Memory B cell (primary cell): ENCODE measurements around the gene CLK4.
A peak's percentile ranks its signal among the peaks of the same experiment; 100 is the strongest.

Source experiments
- ATAC-seq: fragments of 150-1000 bp; cut with Tn5 transposase; 2 replicates; pipeline ENCODE4 v1.10.0; 2021; ENCODE audit warnings: low read depth, mild to moderate bottlenecking, moderate library complexity
- DNase-seq, 2 donors: peaks; one replicate each; pipeline ENCODE4 v3.0.0; 2022; ENCODE audit warnings: low spot score in 2 of 2
- H3K27ac Mint-ChIP-seq: one replicate; pipeline ENCODE4 v1.8.0; 2022; ENCODE audit warnings: mild to moderate bottlenecking, moderate library complexity, mixed read lengths
- H3K27me3 Mint-ChIP-seq: one replicate; pipeline ENCODE4 v1.8.0; 2022; ENCODE audit warnings: mixed read lengths
- H3K36me3 Mint-ChIP-seq: one replicate; pipeline ENCODE4 v1.8.0; 2022; ENCODE audit warnings: mild to moderate bottlenecking, mixed read lengths
- H3K4me1 Mint-ChIP-seq: one replicate; pipeline ENCODE4 v1.8.0; 2022; ENCODE audit warnings: mixed read lengths
- H3K4me3 Mint-ChIP-seq: one replicate; pipeline ENCODE4 v1.8.0; 2022; ENCODE audit warnings: mild to moderate bottlenecking, moderate library complexity, mixed read lengths
- H3K9me3 Mint-ChIP-seq: one replicate; pipeline ENCODE4 v1.8.0; 2022; ENCODE audit warnings: mixed read lengths

Gene CLK4

DNA sequence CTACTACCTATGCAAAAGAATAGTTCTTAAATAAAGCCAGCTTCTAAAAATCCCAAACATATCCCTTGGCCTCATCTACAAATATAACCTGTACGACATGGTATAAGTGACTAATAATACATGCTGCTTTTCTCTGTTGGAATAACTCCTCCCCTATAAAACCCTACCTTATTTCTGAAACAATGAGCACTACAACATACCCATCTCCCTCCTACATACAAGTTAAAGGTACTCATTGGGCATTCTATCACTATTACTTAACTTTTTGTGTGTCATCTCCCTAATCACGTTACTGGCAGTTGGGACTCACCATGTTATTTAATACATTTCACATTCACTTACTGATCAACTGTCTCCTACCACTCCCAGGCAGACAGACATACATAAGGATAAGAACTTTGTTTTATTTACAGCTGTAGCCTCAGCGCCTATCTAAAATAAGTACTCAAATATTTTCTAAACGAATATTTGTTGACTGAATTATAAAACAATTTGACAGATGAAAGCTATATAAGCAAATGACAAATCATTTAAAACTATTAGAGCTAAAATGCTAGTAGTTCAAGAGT is 4.1 kb downstream of the CLK4 start:
- Mint-ChIP-seq H3K4me1 (peaks cover 25% of the 10 kb centered on the region), H3K27me3 (no peaks in the 10 kb centered on the region), H3K27ac (peak overlapping the region; percentile 3), H3K9me3 (peaks cover 1% of the 10 kb centered on the region), H3K4me3 (no peak overlapping the region), H3K36me3 (peaks cover 31% of the 10 kb centered on the region)
- DNase-seq (no peak), ATAC-seq (no peak)

DNA sequence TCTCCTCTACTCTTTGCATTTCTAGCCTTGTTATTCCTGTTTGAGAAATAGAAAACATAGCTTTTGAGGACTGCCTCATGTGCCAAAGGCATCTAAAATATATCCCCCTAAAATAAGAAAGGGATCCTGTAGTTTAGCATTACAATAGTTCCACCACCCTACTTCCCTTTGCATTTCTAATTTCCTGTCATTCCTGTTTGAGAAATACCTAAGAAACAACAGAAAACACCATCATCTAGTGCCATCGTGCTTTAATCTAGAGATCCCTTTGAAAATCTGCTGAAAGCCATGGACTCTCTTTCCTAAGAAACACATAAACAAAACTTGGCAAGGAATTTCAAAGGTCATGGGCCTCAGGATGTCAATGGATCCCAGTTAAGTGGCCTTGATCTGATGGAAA is 7.5 kb downstream of the CLK4 start:
- H3K27me3 Mint-ChIP-seq: no peaks in the 10 kb centered on the region
- peaks cover 40% of the 10 kb centered on the region for H3K36me3 Mint-ChIP-seq
- no peaks in the 10 kb centered on the region for H3K9me3 Mint-ChIP-seq
- DNase-seq (no peak), ATAC-seq (no peak)
- H3K4me1 Mint-ChIP-seq: peaks cover 20% of the 10 kb centered on the region
- H3K4me3 Mint-ChIP-seq: no peak overlapping the region
- peak overlapping the region; percentile 24 for H3K27ac Mint-ChIP-seq

DNA sequence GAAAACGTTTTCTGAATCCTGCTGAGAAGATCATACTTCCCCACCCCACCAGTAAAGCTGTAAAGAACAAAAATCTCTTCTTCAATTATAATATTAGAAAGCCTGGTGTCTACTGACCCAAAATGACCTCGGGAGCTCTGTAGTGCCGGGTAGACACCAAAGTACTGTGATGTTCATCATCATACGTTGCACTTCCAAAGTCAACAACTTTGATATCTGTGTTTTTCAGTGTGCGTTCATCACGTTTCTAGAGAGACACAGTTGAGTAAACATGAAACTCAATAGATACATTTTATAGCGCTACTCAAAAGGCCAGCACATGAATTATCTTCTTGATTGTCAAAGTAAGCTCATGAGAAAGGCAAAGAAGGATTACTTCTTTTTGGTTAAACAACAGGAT is 14.6 kb downstream of the CLK4 start:
- H3K4me1 Mint-ChIP-seq: peaks cover 5% of the 10 kb centered on the region
- H3K36me3 Mint-ChIP-seq: peaks cover 41% of the 10 kb centered on the region

DNA sequence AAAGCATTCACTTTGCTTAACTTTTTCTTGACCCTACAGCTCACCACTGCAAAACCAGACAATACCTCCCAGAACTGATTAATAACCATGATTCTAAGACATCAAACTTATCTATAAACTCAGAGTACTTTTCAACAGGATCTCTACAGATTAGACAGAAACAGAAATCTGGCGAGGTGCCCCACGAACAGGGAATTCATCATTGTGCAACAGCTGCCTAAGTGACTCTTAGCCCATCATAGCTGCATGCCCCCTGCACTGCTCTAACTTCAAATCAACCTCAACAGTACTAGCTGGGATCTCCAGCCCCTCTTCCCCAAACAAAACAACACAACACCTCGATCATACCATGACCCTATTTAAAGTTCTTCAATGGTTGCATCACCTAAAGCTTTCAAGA is 20.6 kb downstream of the CLK4 start:
- H3K27me3 Mint-ChIP-seq: no peaks in the 10 kb centered on the region
- DNase-seq: no peak
- no peaks in the 10 kb centered on the region for H3K9me3 Mint-ChIP-seq
- H3K4me1 Mint-ChIP-seq: no peaks in the 10 kb centered on the region
- peaks cover 33% of the 10 kb centered on the region for H3K36me3 Mint-ChIP-seq
- H3K27ac Mint-ChIP-seq: no peak overlapping the region
- no peak overlapping the region for H3K4me3 Mint-ChIP-seq
- ATAC-seq: no peak

More for the DNA sequence above, 14.6 kb downstream of the CLK4 start:
- Mint-ChIP-seq H3K9me3 (no peaks in the 10 kb centered on the region), H3K4me3 (no peak overlapping the region), H3K27me3 (no peaks in the 10 kb centered on the region), H3K27ac (peak overlapping the region; percentile 48)
- DNase-seq (no peak), ATAC-seq (no peak)

DNA sequence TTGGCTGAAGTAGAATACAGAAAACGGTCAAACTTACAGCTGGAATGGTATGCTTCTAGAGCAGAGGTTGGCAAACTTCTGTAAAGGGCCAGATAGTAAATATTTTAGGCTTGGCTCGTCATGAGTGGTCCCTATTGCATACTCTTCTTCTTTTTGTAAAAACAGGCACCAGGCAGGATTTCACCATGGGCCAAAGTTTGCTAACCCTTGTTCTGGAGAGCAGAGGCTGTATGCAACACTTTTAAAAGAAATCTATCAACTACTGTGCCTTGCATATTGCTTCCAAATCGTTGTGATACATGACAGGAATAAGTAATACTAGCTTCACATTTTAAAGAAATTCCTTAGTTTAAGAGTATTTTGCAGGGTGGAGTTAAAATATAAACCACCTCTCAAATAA is 21.1 kb downstream of the CLK4 start:
- Mint-ChIP-seq H3K4me3 (no peak overlapping the region), H3K27ac (no peak overlapping the region), H3K9me3 (no peaks in the 10 kb centered on the region), H3K36me3 (peaks cover 30% of the 10 kb centered on the region), H3K27me3 (no peaks in the 10 kb centered on the region), H3K4me1 (no peaks in the 10 kb centered on the region)
- no peak for ATAC-seq
- no peak for DNase-seq

DNA sequence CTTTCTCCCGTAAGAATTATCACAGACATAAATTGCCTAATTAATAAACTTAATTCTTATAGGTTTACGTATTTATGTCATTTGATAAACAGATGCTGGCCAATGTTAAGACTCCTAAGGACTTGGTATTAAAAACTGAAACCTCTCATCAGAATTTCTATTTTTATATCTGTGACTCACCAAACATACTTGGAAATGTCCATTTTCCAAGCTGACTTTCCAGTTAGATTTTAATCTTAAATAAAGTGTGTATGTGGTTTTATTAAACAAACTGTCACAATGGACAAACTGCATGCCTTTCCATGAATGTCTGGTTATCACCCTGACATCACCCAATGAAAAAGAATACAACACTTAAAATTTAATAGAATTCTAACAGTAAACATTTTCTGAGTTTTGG is 24.1 kb downstream of the CLK4 start:
- Mint-ChIP-seq H3K27me3 (no peaks in the 10 kb centered on the region), H3K27ac (no peak overlapping the region), H3K4me1 (no peaks in the 10 kb centered on the region), H3K9me3 (peaks cover 2% of the 10 kb centered on the region), H3K4me3 (no peak overlapping the region), H3K36me3 (peaks cover 30% of the 10 kb centered on the region)
- DNase-seq (no peak), ATAC-seq (no peak)

DNA sequence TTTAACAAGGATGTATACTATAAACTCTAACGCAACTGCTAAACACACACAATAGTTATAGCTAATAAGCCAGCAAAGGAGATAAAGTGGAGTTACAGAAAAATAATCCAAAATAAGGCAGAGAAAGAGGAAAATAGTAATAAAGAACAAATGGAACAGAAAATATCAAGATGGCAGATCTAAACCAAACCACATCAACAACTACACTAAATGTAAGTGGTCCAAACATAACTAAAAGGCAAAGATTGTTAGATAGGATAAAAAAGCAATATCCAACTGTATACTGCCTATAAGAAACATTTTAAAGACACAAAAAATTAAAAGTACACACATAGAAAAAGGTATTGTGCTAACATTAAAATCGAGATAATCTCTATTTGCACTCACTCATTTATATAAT is 31.1 kb downstream of the CLK4 start:
- ATAC-seq (no peak), DNase-seq (no peak)
- peaks cover 8% of the 10 kb centered on the region for H3K4me1 Mint-ChIP-seq
- peaks cover 16% of the 10 kb centered on the region for H3K9me3 Mint-ChIP-seq
- H3K36me3 Mint-ChIP-seq: peaks cover 27% of the 10 kb centered on the region
- no peak overlapping the region for H3K4me3 Mint-ChIP-seq
- H3K27ac Mint-ChIP-seq: no peak overlapping the region
- H3K27me3 Mint-ChIP-seq: peaks cover 11% of the 10 kb centered on the region

DNA sequence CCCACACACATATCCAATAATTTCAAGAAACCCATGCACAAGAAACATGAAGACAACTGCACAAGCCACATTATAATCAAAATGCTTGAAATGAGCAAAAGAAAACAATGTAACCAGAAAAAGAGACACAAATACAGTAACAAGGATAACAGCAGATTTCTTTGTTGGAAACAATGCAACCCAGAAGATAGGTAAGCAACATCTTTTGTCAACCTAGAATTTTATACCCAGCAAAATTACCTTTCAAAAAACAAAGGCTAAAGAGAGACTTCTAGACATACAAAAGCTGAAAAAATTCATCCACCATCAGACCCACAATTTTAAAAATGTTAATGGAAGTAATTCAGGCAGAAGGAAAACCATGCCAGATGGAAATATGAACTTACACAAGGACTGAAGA is 31.7 kb downstream of the CLK4 start:
- peaks cover 16% of the 10 kb centered on the region for H3K9me3 Mint-ChIP-seq
- H3K27ac Mint-ChIP-seq: no peak overlapping the region
- H3K27me3 Mint-ChIP-seq: peaks cover 13% of the 10 kb centered on the region

DNA sequence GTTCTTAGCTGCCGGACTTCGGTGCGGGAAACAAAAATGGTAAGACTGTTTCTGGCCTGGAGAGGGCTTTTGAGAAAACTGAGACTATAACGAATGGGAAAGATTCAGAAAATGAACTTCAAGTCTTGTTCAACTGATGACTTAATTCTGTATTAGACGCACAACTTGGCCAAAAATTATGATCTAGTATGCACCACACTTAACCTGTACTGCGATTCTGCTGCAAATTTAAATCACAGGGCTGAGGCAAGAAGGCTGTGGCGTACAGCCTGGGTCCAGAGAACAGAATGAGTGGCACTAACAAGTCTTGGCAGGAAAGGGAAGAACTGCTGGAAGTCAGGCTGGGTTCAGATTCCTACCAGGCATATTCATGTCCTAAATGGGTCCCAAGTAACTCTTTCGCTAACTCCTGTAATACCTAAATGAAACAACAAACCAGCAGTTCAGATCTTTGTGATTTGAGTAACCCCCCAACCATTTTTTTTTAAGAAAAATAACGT is 35.9 kb downstream of the CLK4 start:
- H3K27me3 Mint-ChIP-seq: peaks cover 19% of the 10 kb centered on the region
- peaks cover 12% of the 10 kb centered on the region for H3K4me1 Mint-ChIP-seq
- H3K27ac Mint-ChIP-seq: no peak overlapping the region
- H3K9me3 Mint-ChIP-seq: peaks cover 15% of the 10 kb centered on the region
- ATAC-seq: no peak
- peaks cover 20% of the 10 kb centered on the region for H3K36me3 Mint-ChIP-seq
- DNase-seq: no peak
- peak overlapping the region; percentile 81 for H3K4me3 Mint-ChIP-seq

More for the DNA sequence above, 31.7 kb downstream of the CLK4 start:
- ATAC-seq (no peak), DNase-seq (no peak)
- Mint-ChIP-seq H3K36me3 (peaks cover 25% of the 10 kb centered on the region), H3K4me3 (no peak overlapping the region), H3K4me1 (peaks cover 12% of the 10 kb centered on the region)

DNA sequence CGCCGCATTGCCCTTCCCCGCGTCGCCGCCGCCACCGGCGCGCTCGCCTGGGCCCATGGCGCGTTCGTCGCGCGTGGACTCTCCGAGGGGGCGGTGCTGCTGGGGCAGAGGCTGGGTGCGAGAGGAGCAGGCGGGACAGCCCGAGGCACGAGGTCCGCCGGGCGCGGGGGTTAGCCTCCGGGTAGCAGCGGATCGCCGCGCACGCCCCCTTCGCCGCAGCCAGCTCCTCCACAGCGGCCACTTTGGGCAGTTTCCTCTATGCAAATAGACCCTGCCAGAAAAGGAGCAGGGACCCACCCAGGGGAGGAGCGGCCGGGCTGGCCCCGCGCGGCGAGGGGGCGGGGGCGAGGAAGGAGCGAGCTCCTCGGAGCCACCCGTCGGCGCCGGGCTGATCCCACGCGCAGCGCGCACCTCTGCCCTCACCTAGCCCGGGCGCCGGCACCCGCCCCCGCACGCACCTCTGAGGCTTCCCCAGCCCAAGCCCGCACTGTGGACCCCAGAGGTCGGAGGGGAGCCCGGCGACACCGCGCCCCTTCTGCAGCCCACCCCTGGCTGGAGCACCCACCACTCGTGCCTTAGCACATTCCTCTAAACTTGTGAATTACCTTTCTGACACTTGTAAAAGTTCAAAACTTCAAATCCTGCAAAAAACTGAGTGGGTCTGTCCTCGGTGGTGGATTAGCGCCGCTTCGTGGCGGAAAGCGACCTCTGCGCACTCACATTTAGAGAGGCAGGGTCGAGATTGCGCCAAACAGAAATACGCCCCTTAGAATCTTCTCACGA is 36.5 kb downstream of the CLK4 start, which contains the start of gene COL23A1:
Gene COL23A1, minus strand, starts transcription at position 253 of the 783 bp plus-strand sequence.
- Mint-ChIP-seq H3K36me3 (peaks cover 17% of the 10 kb centered on the region), H3K27ac (no peak within 1 kb of the TSS), H3K4me3 (peak within 1 kb of the TSS; percentile 81), H3K9me3 (peaks cover 12% of the 10 kb centered on the region), H3K27me3 (peaks cover 19% of the 10 kb centered on the region), H3K4me1 (peaks cover 12% of the 10 kb centered on the region)
- ATAC-seq: peak; percentile 74
- DNase-seq: peak in 1 of 2 donors; percentile 27

DNA sequence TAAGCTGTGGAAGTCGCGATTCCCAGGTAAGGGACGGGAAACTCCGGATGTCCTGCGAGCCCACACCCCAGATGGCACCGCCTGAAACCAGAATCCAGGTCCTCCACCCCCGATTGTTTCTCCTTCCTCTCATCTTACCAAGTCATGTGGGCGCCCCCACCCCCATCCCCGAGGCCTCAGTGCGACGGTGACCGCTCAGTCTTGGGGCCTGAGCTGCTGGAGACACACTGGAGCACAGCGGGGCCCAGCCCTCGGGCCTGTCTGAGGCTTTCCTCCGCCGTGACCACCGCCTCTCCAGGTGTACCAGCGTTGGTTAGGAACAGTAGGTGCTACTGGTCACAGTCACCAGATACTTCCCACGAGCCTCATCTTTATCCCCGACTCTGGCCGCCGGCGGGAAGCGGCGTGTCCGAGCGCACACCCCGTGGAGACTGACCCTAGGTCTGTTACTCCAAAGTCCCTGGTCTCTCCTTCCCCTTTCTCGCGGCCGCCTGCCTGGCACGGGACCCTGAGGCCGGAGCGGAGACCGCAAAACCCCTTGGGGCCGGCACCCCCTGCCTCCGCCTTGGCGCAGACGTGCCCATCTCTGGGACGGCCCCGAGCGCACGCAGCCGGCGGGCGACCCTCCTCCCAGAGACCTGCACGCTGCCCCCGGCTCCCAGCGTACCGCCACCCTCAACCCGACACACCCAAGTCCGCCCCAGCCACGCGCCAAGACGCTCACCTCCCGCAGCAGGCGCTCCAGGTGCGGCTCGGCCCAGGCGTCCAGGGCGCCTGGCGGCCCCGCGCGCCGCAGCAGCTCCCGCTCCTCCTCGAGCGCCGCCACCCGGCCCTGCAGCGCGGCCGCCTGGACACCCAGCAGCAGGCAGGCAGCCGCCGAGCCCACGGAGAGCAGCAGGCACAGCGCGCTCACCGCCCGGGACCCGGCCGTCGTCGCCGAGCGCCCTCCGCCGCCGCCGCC is 37.4 kb downstream of the CLK4 start:
- peak; percentile 46 for ATAC-seq
- no peak for DNase-seq
- peak overlapping the region; percentile 44 for H3K4me3 Mint-ChIP-seq

DNA sequence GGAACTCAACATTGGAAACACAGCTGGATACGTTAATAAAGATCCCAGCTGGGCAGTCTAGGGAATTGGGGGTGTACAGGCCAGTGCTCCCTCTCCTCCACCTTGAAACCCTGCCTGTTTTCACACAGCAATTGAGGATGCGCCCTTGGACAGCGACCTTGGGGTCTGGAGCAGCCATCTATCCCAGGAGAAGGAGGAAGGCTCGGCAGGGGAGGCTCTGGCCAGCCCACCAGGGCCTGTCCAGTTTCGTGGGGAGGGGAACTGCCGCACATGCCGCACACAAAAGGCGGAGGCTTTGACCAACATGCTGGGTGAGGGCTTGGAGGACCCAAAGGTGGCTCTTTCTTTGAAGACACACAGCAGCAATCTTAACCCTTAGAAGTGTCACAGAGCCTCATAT is 38.1 kb downstream of the CLK4 start:
- Mint-ChIP-seq H3K36me3 (peaks cover 5% of the 10 kb centered on the region), H3K4me1 (peaks cover 12% of the 10 kb centered on the region), H3K27me3 (peaks cover 19% of the 10 kb centered on the region), H3K4me3 (peak overlapping the region; percentile 44), H3K27ac (no peak overlapping the region), H3K9me3 (no peaks in the 10 kb centered on the region)
- DNase-seq (no peak), ATAC-seq (no peak)

More for the DNA sequence above, 37.4 kb downstream of the CLK4 start:
- Mint-ChIP-seq H3K4me1 (peaks cover 12% of the 10 kb centered on the region), H3K27ac (no peak overlapping the region), H3K9me3 (peaks cover 4% of the 10 kb centered on the region), H3K36me3 (peaks cover 10% of the 10 kb centered on the region), H3K27me3 (peaks cover 19% of the 10 kb centered on the region)

DNA sequence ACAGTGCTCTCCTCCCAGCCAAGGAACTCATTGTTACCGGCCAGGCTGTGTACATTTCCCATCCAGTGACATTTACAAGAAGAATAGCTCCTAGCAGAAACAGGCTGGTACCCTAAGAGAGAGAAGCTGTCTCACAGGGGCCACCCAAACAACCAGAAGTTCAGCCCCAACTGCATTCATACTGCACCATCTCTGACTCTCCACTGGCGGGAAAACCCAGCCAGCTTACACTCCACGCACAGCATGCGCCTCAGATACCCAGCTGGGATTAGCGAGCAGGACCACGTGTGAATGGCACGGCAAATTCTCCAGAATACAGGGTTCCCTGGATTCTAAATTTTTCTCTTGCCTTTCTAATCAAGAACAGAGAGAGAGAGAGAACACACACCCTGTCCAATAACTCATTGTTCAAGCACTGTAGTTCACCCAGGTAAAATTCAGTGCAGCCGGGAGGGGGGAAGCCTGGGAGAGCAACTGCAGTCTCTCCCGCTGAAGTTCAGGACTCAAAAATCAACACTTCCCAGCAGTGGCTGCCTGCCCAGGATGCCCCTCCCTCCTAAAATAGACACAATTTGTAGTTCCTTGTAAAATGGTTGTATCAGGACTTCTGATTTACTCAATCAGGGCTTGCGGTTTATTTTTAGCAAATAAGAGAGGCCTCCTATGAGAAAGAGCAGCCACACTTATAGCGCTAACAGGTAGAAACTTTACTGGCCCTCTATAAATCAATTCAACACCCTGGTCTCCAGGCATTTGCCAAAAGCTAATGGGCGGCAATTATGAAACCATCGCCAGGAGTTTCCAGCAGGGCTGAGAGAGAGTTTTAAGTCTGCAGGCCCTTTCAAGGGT is 38.9 kb downstream of the CLK4 start:
- H3K27ac Mint-ChIP-seq: no peak overlapping the region
- no peak overlapping the region for H3K4me3 Mint-ChIP-seq
- DNase-seq (no peak), ATAC-seq (no peak)
- peaks cover 12% of the 10 kb centered on the region for H3K4me1 Mint-ChIP-seq
- peaks cover 19% of the 10 kb centered on the region for H3K27me3 Mint-ChIP-seq
- H3K36me3 Mint-ChIP-seq: peaks cover 2% of the 10 kb centered on the region
- H3K9me3 Mint-ChIP-seq: no peaks in the 10 kb centered on the region
